ENCODE results near the gene CAP1. TPM values are rescaled to one million over a fixed set of nuclear protein-coding genes. Genes with fewer than 3 reads are reported as not detected.

The CAP1 gene
- total and polyA plus RNA-seq, 2 of the 13 experiments (the other 11 are each of a cell fraction or from before 2014, with no cell fraction given) = 174 to 195 TPM

DNA sequence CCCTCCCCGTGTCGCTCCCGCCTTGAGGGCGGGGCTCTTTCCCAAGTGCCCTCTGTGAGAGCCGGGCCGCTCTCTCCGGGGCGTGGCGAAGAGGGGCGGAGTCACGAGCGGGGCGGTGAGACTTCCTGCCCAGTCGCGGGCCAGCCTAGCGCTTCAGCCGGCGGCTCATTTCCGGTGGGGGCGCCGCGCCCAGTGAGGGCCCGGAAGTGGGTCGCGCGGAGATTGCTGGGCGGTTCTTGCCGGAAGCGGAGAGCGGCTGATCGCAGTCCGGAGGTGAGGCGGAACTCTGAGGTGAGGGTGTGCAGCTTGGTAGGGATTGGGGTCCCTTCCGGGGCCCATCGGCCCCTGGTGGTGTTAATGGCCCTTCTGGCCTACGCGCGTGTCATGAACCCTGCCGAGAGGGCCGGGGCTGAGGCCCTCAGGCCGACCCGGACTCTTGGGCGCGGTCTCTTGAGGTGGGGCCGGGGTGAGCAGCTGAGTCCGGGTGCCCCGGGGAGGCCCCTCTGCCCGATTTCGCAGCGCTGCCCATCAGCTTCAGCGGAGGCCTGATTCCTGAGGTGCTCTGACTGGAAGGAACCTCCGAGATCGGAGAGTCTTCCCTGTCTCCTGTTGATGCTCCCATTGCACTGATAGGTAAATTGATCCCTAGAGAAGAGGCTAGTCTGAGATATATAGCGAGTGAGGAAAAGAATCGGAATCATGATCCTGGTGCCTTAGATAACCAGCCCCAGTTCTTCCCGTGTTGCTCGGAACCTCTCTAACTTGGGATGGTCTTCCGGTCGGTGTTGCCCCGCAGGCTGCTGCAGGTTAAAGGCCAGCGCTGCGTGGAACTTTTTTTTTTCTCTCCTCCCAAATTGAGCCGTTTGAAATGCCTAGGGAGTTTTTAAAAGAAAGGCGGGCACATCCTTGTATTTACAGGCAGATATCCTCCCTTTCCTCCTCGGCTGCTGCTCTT is at the start of gene CAP1 (continued):
- 0 out of 2 replicates have a peak, but pooled peaks have one; percentile 18 for TF ChIP-seq KAT7 (CRISPR knock-in tag; IDR thresholded peaks at IDR 0.05; ENCODE audit: borderline replicate concordance)
- no peak for TF ChIP-seq ZNF841 (CRISPR knock-in tag; IDR thresholded peaks at IDR 0.05; ENCODE audit: borderline replicate concordance)
- TF ChIP-seq, protein P1, sequence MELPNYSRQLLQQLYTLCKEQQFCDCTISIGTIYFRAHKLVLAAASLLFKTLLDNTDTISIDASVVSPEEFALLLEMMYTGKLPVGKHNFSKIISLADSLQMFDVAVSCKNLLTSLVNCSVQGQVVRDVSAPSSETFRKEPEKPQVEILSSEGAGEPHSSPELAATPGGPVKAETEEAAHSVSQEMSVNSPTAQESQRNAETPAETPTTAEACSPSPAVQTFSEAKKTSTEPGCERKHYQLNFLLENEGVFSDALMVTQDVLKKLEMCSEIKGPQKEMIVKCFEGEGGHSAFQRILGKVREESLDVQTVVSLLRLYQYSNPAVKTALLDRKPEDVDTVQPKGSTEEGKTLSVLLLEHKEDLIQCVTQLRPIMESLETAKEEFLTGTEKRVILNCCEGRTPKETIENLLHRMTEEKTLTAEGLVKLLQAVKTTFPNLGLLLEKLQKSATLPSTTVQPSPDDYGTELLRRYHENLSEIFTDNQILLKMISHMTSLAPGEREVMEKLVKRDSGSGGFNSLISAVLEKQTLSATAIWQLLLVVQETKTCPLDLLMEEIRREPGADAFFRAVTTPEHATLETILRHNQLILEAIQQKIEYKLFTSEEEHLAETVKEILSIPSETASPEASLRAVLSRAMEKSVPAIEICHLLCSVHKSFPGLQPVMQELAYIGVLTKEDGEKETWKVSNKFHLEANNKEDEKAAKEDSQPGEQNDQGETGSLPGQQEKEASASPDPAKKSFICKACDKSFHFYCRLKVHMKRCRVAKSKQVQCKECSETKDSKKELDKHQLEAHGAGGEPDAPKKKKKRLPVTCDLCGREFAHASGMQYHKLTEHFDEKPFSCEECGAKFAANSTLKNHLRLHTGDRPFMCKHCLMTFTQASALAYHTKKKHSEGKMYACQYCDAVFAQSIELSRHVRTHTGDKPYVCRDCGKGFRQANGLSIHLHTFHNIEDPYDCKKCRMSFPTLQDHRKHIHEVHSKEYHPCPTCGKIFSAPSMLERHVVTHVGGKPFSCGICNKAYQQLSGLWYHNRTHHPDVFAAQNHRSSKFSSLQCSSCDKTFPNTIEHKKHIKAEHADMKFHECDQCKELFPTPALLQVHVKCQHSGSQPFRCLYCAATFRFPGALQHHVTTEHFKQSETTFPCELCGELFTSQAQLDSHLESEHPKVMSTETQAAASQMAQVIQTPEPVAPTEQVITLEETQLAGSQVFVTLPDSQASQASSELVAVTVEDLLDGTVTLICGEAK (IDR thresholded peaks at IDR 0.05) = peak; percentile 80
- TF ChIP-seq, protein P1 (CRISPR knock-in tag; IDR thresholded peaks at IDR 0.05) = no peak
- no peak for TF ChIP-seq ZNF530 (CRISPR knock-in tag; IDR thresholded peaks at IDR 0.05; ENCODE audit: low read depth)
- no peak for TF ChIP-seq MLLT10 (CRISPR knock-in tag; IDR thresholded peaks at IDR 0.05)
- TF ChIP-seq, protein P2, sequence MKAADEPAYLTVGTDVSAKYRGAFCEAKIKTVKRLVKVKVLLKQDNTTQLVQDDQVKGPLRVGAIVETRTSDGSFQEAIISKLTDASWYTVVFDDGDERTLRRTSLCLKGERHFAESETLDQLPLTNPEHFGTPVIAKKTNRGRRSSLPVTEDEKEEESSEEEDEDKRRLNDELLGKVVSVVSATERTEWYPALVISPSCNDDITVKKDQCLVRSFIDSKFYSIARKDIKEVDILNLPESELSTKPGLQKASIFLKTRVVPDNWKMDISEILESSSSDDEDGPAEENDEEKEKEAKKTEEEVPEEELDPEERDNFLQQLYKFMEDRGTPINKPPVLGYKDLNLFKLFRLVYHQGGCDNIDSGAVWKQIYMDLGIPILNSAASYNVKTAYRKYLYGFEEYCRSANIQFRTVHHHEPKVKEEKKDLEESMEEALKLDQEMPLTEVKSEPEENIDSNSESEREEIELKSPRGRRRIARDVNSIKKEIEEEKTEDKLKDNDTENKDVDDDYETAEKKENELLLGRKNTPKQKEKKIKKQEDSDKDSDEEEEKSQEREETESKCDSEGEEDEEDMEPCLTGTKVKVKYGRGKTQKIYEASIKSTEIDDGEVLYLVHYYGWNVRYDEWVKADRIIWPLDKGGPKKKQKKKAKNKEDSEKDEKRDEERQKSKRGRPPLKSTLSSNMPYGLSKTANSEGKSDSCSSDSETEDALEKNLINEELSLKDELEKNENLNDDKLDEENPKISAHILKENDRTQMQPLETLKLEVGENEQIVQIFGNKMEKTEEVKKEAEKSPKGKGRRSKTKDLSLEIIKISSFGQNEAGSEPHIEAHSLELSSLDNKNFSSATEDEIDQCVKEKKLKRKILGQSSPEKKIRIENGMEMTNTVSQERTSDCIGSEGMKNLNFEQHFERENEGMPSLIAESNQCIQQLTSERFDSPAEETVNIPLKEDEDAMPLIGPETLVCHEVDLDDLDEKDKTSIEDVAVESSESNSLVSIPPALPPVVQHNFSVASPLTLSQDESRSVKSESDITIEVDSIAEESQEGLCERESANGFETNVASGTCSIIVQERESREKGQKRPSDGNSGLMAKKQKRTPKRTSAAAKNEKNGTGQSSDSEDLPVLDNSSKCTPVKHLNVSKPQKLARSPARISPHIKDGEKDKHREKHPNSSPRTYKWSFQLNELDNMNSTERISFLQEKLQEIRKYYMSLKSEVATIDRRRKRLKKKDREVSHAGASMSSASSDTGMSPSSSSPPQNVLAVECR (CRISPR knock-in tag; IDR thresholded peaks at IDR 0.05; ENCODE audit: borderline replicate concordance) = peak; percentile 90
- TF ChIP-seq, protein P3, sequence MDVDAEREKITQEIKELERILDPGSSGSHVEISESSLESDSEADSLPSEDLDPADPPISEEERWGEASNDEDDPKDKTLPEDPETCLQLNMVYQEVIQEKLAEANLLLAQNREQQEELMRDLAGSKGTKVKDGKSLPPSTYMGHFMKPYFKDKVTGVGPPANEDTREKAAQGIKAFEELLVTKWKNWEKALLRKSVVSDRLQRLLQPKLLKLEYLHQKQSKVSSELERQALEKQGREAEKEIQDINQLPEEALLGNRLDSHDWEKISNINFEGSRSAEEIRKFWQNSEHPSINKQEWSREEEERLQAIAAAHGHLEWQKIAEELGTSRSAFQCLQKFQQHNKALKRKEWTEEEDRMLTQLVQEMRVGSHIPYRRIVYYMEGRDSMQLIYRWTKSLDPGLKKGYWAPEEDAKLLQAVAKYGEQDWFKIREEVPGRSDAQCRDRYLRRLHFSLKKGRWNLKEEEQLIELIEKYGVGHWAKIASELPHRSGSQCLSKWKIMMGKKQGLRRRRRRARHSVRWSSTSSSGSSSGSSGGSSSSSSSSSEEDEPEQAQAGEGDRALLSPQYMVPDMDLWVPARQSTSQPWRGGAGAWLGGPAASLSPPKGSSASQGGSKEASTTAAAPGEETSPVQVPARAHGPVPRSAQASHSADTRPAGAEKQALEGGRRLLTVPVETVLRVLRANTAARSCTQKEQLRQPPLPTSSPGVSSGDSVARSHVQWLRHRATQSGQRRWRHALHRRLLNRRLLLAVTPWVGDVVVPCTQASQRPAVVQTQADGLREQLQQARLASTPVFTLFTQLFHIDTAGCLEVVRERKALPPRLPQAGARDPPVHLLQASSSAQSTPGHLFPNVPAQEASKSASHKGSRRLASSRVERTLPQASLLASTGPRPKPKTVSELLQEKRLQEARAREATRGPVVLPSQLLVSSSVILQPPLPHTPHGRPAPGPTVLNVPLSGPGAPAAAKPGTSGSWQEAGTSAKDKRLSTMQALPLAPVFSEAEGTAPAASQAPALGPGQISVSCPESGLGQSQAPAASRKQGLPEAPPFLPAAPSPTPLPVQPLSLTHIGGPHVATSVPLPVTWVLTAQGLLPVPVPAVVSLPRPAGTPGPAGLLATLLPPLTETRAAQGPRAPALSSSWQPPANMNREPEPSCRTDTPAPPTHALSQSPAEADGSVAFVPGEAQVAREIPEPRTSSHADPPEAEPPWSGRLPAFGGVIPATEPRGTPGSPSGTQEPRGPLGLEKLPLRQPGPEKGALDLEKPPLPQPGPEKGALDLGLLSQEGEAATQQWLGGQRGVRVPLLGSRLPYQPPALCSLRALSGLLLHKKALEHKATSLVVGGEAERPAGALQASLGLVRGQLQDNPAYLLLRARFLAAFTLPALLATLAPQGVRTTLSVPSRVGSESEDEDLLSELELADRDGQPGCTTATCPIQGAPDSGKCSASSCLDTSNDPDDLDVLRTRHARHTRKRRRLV (CRISPR knock-in tag; IDR thresholded peaks at IDR 0.05) = peak; percentile 49; the same call in 1 of the 2 replicates
- no peak for TF ChIP-seq BORCS8-MEF2B (CRISPR knock-in tag; IDR thresholded peaks at IDR 0.05)
